ENCODE data around the gene CCR9.

The CCR9 gene

DNA sequence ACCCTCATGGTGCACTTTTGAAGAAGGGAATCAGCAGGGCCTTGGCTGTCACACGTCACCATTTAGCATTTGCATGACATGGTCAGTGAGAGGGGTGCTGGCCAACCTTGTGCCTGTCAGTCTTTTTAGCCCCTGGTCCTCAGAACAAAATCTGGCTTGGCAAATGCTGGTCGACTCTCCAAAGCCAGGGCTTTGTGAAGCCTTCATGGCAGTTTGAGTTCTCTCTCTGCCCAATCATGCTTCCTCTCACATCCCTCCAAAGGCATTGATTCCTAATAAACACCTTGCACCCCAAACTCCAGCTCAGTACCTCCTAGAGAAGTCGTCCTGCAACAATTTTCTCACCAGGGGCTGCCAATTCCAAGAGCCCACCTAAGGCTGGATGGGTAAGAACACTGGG lies 19.4 kb downstream of the CCR9 start:
- in situ Hi-C loops (cut with MboI; ENCODE audit: low pct_unique_long_range_greater_than_20kb, low sequenced_read_pairs): no loop called here
- DNase-seq: no peak

DNA sequence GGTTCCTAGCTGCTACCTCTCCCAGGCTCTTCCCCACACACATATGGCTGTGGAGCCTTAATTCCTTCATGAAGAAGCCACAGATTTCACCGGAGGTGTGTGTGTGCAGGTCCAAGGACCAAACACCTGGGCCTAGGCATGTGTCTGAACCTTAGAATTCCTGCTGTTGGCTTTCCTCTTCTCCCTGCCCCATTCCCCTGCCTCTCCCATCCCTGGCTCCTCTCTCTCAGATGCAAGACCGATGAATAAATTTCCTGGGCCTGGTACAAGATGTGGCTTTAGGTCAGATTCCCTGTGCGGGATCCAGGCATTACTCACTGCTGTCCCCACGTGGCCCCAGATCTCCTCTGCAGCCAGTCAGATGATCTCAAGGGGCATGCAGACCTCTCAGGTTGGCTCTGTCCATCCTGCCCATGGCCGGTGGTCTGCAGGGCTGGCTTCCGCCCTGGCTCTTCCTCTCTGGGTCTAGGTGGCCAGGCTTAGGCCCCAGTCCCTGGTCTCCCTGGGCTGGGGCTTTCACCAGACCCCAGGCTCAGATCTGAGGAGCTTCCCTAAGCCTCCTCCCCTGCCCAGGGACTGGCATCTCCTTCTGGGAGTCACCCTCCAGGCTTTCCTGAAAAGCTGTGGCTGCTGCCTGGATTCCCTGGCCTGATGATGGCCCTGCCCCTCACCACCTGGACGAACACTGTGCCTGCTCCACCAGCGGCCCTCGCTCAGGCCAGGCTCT lies 20.5 kb downstream of the CCR9 start:
- in situ Hi-C loops (cut with MboI; ENCODE audit: low pct_unique_long_range_greater_than_20kb, low sequenced_read_pairs): no loop called here
- DNase-seq: no peak

DNA sequence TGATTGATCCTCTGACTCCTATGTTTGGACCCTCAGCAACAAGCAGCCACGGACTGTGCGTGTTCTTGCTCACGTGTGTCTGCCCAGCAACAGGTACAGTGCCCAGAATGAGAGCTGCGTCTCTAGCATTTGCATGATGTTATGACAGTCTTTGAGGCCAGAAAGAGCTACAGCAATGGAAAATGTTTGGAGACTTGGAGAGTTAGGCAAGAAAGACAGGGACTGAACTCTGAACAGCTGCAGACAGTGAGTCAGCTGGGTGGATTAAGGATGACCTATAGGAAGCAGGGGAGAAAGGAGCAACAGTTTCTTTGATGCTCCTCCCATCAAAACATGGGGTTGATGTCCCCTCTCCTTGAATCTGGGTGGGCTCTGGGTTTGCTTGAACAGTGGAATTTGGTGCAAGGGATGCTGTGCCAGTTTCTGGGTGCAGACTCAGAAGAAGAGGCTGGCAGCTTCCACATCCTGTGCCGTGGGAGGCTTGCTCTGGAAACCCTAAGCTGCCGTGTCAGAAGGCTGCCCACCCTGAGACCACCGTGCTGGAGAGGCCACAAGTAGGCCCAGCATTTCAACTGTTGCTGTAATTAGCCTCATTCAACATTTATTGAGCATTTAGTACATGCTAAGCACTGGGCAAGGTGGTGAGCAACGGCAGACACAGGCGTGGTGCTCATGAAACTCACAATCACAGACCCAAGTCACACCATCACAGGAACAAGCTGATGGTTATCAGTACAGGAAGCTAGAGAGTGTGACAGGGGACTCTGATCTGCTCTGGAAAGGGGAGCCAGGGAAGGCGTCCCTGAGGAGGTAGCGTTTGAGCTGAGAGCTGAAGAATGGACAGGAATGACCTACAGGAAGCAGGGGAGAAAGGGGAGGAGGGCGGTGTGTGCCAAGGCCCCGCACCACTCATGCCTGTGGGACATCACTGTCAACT lies 21.7 kb downstream of the CCR9 start:
- in situ Hi-C loops (cut with MboI; ENCODE audit: low pct_unique_long_range_greater_than_20kb, low sequenced_read_pairs): no loop called here
- no peak for DNase-seq

DNA sequence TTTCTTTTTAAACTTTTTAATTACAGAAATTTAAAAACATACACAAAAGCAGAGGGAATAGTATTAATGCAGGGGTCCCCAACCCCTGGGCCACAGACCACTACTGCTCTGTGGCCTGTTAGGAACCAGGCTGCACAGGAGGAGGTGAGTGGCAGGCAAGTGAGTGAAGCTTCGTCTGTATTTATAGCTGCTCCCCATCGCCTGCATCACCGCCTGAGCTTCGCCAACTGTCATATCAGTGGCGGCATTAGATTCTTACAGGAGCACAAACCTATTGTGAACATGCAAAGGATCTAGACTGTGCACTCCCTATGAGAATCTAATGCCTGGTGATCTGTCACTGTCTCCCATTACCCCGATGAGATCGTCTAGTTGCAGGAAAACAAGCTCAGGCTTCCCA lies 22.4 kb downstream of the CCR9 start:
- in situ Hi-C loops (cut with MboI; ENCODE audit: low pct_unique_long_range_greater_than_20kb, low sequenced_read_pairs): no loop called here

DNA sequence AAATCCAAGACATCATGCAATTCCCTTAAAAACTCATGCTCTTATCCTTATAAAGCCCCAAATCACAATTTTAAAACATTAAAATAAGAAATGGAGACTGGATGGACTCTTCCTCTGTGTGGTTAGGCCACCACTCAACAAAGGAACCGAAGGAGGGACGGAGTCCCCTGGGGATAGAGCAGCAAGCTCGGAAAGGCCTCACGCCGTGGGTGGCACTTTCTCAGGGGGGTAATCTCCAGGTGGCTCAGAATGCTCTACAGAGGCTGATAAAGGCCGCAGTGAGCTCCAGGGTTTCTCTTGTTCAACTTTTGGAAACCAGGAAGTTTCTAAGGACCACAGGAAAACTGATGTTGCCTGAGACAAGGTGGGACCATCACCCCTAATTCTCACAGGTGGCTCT lies 23.2 kb downstream of the CCR9 start:
- DNase-seq: no peak
- in situ Hi-C loops (cut with MboI; ENCODE audit: low pct_unique_long_range_greater_than_20kb, low sequenced_read_pairs): no loop called here

More for the DNA sequence above, 22.4 kb downstream of the CCR9 start:
- DNase-seq: no peak

DNA sequence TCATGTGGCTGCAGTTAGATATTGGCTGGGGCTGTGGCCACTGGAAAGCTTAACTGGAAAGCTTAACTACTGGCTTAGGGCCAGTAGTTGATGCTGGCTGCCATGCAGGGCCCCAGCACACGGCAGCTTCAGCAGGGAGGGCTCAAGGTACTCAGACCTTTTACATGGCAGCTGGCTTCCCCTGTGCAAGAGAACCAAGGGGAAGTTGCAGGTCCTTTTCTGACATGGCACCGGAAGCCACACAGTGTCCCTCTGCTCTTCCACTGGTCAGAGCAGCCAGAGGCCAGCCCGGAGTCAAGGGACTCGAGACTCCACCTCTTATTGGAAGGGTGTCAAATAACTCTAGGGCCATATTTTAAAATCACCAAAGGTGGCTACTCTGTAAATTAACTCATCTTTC lies 24.5 kb downstream of the CCR9 start:
- DNase-seq: no peak
- in situ Hi-C loops (cut with MboI; ENCODE audit: low pct_unique_long_range_greater_than_20kb, low sequenced_read_pairs): no loop called here

DNA sequence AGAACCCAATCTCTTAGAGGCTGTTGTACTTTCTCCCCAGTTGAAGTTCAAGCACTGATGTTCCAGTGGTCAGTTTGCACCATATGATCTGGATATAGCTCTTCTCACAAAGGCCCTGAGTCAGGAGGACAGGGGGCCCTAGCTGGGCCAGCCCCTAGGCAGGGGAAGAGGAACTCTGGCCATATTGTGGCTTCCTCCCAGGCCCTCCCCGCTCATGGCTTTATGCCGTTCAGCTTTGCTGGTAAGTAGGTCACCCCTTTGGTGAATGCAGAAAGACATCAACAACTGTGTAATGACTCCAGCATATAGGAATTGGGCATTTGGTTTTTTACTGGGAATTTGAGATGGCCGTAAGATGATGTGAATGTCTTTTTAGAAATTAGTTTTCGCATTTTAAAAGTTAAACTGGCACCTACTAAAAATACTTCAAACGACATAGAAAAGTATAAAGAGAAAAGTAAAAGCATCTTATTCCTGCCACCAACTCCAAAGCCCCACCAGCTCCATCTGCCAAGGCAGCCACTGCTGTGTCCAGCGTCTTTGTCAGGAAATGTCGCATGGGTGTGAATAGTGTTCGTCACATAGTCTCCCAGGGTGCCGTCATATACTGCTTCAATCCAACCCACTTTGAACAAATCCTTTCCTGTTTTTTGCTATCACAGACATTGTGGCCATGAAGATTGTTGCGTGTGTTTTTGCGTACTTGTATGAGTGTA lies 25.3 kb downstream of the CCR9 start:
- DNase-seq: no peak
- in situ Hi-C loops (cut with MboI; ENCODE audit: low pct_unique_long_range_greater_than_20kb, low sequenced_read_pairs): no loop called here

DNA sequence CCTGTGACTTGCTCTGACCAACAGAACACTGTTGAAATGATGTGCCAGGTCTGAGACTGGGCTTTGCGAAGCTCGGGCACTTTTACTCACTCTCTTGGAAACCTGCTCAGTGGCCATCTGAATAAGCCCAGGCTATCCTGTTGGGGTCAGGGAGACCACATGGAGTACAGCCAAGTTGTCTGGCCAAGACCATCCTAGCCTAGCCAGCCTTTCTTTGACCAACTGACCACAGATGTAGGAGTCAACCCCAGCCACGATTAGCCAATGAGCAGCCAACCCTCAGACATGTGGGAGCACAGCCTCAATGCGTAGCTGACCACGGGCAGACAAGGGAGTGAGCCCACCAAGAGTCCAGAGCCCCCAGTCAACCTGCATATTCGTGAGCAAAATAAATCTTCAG lies 26.1 kb downstream of the CCR9 start:
- in situ Hi-C loops (cut with MboI; ENCODE audit: low pct_unique_long_range_greater_than_20kb, low sequenced_read_pairs): no loop called here
- no peak for DNase-seq

DNA sequence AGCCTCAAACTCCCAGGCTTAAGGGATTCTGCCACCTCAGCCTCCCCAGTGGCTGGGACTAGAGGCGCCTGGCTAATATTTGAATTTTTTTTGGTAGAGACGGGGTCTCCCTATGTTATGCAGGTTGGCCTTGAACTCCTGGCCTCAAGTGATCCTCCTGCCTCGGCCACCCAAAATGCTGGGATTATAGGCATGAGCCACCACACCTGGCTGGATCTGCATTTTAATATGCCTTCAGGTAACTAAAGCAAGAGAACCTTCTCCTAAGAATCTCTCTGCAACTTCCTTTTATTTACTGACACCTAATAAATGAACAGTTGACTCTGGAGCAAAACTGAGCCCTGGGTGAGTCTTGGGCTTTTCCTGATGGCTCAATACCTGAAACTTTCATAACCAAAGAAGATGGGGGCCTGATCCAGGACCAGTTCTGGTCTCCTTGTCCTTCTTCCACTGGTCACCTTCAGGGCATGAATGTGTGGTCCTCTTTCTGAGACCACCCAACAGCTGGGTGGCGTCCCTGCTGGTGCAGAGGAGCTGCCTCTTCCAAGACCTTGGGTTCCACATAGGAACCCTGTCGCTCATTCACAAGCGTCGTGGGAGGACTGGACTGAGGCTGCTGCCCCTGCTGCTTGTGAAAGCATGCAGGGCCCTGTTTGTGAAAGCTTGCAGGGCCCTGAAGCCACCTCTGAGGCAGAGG lies 28.2 kb downstream of the CCR9 start:
- no peak for DNase-seq
- in situ Hi-C loops (cut with MboI; ENCODE audit: low pct_unique_long_range_greater_than_20kb, low sequenced_read_pairs): no loop called here

DNA sequence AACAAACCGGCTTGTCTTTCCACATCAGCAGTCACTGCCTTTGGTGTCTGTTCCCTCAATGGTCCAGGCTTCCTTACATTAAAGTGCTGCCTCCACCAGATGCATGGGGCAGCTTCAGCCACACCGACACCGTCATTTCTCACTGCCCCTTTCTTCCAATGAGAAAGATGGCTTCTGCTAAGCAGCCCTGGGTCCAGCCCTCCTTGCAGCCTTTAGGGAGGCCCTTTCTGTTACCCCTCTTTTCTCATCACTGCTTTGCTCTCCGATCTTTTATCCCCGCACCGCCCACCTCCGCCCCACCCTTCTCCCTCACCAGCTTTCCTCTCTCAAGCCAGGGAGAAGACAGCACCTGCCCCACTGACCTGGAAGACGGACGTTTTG lies 28.7 kb downstream of the CCR9 start:
- no peak for DNase-seq
- in situ Hi-C loops (cut with MboI; ENCODE audit: low pct_unique_long_range_greater_than_20kb, low sequenced_read_pairs): no loop called here

DNA sequence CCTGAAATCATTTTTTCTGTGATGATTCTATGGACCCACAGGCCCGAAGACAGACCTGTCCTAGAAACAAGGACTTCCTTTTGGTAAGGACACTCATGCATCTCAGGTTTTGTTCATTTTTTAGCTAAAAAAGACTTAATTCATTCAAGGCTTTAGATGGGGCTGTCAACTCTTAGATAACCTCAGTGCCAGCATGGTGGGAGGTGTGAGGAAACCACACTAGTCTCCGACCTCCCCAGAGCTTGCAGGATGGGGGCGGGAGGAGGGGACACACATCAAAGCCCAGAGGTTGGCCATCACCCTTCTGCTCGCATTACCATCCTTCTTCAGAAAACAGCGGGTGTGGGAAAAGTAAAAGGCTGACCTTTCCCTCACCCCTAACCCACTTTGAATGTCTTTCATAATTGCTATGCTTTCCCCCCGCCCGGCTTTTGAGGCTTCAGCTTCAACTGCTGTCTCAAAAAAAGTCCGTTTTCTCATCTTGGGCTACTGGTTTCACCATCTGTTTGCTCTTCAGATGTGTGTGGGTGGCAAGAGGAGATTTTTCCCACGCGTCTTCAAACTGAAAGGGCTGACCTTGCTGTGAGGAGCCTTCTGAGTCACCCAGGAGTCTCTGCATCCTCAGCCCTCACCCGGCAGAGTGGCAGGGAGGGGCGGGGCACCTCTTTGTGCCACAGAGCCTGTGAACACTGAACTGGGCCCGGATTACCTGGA lies 29.3 kb downstream of the CCR9 start:
- DNase-seq: no peak
- in situ Hi-C loops (cut with MboI; ENCODE audit: low pct_unique_long_range_greater_than_20kb, low sequenced_read_pairs): no loop called here

DNA sequence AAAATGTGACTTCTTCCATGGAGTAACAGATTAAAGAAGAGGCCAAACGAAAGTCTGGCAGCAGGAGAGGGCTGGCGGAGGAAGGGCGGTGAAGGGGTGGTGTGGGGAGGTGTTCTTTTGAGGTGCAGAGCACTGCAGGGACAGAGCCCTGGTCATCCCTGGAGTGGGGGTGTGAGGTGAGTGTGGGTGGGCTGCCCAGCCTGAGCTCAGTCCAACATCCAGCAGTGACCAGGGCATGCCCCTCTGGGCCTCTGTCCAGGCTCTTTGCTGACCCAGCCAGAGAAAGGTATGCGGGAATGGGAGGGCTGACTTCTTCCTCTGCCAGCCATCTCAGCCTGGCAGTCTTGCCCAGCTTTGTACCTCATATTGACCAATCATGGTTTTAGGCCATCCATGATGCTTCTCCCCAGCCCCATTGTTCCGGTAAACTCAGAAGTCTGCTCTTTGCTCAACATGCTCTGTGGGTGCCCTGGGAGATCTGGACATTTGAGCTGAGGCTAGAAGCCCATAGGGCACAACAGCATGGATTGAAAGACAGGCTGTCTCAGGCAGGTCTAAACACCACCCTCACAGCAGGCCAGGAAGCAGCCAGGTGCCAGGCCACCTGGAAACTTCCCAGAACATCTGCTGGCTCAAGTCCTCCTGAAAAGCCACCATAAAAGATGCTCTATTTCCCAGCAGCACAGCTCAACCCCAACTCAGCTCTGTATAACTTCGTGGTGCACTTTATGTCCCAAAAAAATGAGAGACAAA lies 31.0 kb downstream of the CCR9 start:
- in situ Hi-C loops (cut with MboI; ENCODE audit: low pct_unique_long_range_greater_than_20kb, low sequenced_read_pairs): no loop called here
- no peak for DNase-seq

DNA sequence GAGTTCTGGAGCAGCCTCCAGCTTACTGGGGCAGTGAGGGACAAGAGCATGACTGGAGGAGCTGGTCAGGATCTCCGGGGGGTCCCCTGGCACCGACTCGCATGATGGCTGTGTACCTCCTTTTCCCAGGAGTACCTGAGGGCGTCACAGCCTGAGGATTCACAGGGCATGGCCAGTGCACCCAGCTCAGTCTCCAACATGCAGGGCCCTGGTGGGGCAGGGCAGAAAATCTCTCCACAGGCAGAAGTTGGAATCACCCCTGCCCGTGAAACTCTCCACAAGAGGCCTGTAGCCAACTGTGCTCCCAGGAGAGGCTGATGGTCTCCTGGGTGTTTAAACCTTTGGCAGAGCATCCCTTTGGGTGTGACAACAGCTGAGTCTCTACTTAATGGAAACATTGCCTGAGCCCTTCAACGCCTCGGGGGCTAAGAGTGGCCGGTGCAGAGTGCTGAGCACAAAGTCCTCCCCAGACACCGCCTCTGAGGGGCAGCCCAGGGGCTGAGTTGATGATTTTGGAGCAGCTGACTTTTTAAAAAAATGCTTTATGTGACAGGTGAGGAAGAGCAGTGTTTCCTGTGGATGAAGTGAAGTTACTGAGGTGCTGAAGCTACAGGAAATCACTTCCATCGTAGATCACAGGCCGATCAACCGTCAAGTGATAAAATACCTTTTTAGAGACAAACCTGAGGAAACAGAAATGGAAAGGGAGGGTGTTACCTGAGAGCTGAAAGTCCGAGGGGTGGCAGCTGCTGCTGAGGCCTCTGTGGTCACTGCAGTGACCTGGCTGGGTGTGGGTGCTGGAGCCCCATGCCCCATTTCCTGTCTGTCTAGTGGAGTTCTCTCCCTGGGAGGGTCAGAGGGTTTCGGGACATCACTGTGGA lies 35.1 kb downstream of the CCR9 start:
- no peak for DNase-seq
- in situ Hi-C loops (cut with MboI; ENCODE audit: low pct_unique_long_range_greater_than_20kb, low sequenced_read_pairs): no loop called here

DNA sequence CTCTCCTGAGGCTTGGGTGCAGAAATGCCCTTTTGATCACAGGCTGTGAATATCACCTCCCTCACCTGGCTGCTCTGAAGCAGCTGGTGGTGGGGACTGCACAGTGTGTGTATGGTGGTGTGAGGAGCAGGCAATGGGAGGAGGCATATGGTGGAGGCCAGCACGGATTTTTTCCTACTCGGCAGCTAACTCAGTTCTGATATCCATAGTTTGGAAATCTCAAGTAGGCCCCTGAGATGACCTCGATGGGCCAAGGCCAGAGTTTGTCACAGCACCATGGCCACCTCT lies 35.6 kb downstream of the CCR9 start:
- in situ Hi-C loops (cut with MboI; ENCODE audit: low pct_unique_long_range_greater_than_20kb, low sequenced_read_pairs): no loop called here
- no peak for DNase-seq

DNA sequence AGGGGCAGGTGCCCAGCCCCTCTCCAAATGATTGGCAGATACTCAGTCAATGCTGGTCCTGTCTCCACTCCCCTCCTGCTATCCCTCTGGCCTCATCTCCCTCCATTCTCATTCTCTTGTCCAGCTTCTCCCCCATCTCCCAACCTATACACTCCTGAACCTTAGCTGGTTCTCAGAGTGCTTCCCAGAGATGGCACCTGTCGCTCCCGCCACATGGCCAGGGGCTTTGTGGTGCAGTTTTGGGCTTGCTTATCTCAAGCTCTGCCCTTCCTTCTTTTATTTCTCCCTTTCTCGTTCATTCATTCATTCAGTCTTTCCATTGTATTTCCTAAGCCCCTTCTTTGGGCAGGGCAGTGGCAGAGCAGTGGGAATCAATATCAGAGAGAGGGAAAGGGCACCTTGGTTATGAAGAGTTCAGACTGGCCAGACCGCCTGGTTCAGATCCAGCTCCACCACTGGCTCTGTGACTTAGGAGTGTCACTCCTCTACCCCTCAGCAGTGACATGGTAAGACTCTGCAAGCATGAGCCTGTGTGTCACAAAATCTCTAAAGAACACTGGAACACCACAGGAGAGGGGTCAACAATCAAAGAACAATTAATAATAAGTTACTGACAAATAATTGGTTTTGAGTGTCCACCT lies 36.7 kb downstream of the CCR9 start:
- DNase-seq: no peak
- in situ Hi-C loops (cut with MboI; ENCODE audit: low pct_unique_long_range_greater_than_20kb, low sequenced_read_pairs): no loop called here

DNA sequence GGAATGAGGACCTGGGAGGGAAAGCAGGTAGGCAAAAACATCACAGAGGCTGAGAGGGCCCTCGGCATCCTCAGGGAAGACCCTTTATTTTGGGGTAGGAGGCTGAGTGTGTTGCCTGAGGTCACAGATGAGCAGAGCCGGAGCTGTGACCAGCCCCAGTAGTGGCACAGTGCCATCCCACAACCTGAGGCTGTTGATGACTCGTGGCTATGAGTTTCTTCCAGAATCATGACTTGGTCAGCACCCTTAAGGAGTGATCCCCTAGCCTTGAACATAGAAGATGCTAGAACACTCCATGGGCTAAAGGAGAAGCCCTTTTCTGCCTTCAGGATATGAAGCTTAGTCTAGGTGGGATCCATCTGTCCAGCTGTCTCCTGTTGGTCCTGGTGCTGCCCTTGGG lies 37.4 kb downstream of the CCR9 start:
- in situ Hi-C loops (cut with MboI; ENCODE audit: low pct_unique_long_range_greater_than_20kb, low sequenced_read_pairs): no loop called here
- no peak for DNase-seq

DNA sequence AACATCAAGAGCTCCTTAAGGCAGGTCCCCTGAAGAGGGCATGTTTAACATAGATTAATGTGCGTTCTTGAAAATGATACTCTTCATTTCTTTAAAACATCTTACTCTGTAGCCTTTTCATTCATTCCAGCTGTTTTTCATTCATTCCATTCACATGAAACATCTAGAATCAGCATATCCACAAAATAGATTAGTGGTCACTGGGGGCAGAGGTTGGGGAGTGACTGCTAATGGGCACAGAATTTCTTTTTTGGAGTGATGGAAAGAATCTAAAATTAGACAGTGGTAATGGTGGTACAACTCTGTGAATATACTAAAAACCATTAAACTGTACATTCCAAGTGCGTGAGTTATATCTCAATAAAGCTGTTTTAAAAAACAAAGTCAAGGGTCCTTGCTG lies 41.5 kb downstream of the CCR9 start:
- DNase-seq: no peak
- in situ Hi-C loops (cut with MboI; ENCODE audit: low pct_unique_long_range_greater_than_20kb, low sequenced_read_pairs): no loop called here

Data from KBM-7 (cell line).